Endothelial cell of umbilical vein (primary cell): ENCODE results near the gene LMAN2. TPM values are rescaled to one million over a fixed set of nuclear protein-coding genes. Genes with fewer than 3 reads are reported as not detected.
A peak's percentile ranks its signal among the peaks of the same experiment; 100 is the strongest.

Experiments used
- BruUV-seq: library from RNA; stranded (reverse); fragments of 400-500 nt; replicated peaks from 2 replicates; lab custom pipeline; 2021; lab: Mats Ljungman, UMichigan
- CTCF ChIA-PET: fragments of 300-600, 350-600 bp; sonication (Branson Sonifier 250); formaldehyde crosslinking; loops from one replicate; lab custom pipeline; 2021; ENCODE audit warnings: antibody characterized with exemption, inconsistent platforms; lab: Charles Lee
- POLR2A ChIA-PET: fragments of 300-600, 350-600 bp; sonication (Branson Sonifier 250); formaldehyde crosslinking; loops from one replicate; lab custom pipeline; 2021; ENCODE audit warnings: antibody characterized with exemption, inconsistent platforms; lab: Charles Lee
- DNase-seq: peaks from one replicate; pipeline ENCODE4 v3.0.0-alpha.2; 2011; ENCODE audit warnings: low read depth, low spot score
- FAIRE-seq: peaks from 2 replicates; lab custom pipeline; 2011; peaks lifted over from hg19 to GRCh38; lab: Jason Lieb, UNC
- H2AFZ ChIP-seq: 2 replicates; pipeline ENCODE4 v1.6.0; 2012; ENCODE audit warnings: low read depth, low read length, control low read depth, inconsistent platforms
- H3K27ac ChIP-seq: 2 replicates; pipeline ENCODE4 v1.5.1; 2011; ENCODE audit warnings: low read depth, mild to moderate bottlenecking, control low read depth, low read length, moderate library complexity; ENCODE audit not compliant: insufficient read depth
- H3K27me3 ChIP-seq, 2 experiments: 2 replicates each; pipeline versions ENCODE4 v1.6.0 to v1.6.1; 2011; ENCODE audit warnings: low read length in 2 of 2, mixed read lengths in 1 of 2; ENCODE audit not compliant: control insufficient read depth in 2 of 2, insufficient read depth in 2 of 2
- H3K36me3 ChIP-seq, 2 experiments: 2 replicates in 1 of 2; 3 replicates in 1 of 2; pipeline ENCODE4 v1.5.1; 2011; ENCODE audit warnings: low read length in 2 of 2, mild to moderate bottlenecking in 1 of 2, moderate library complexity in 1 of 2; ENCODE audit not compliant: control insufficient read depth in 2 of 2, insufficient read depth in 2 of 2; ENCODE audit errors: extremely low read depth in 1 of 2
- H3K4me1 ChIP-seq: 3 replicates; pipeline ENCODE4 v1.5.1; 2011; ENCODE audit warnings: mild to moderate bottlenecking, low read length; ENCODE audit not compliant: control insufficient read depth, insufficient read depth; ENCODE audit errors: extremely low read depth
- H3K4me2 ChIP-seq: 2 replicates; pipeline ENCODE4 v1.6.1; 2011; ENCODE audit warnings: low read length, control low read depth, mixed read lengths; ENCODE audit not compliant: insufficient read depth
- H3K4me3 ChIP-seq, 3 experiments: fragments of 200-600 bp in 1 of 3; sonication (generic), shearing (Covaris generic) in 1 of 3; replicated peaks in 1 of 3; 2 replicates each; pipeline ENCODE4 v1.5.1; 2011 to 2016; ENCODE audit warnings: control low read depth in 3 of 3, low read length in 3 of 3, mild to moderate bottlenecking in 2 of 3, inconsistent platforms in 1 of 3, low read depth in 1 of 3, moderate library complexity in 1 of 3; ENCODE audit not compliant: insufficient read depth in 1 of 3
- H3K79me2 ChIP-seq: 2 replicates; pipeline ENCODE4 v1.6.0; 2012; ENCODE audit warnings: low read length, inconsistent platforms; ENCODE audit not compliant: control insufficient read depth, insufficient read depth
- H3K9ac ChIP-seq: replicated peaks from 2 replicates; pipeline ENCODE3; 2011; ENCODE audit warnings: low read length, control low read depth; ENCODE audit not compliant: insufficient read depth; ENCODE audit errors: extremely low read depth
- H3K9me1 ChIP-seq: replicated peaks from 3 replicates; pipeline ENCODE4 v1.6.0; 2011; ENCODE audit warnings: mild to moderate bottlenecking, low read length; ENCODE audit not compliant: control insufficient read depth, insufficient read depth; ENCODE audit errors: extremely low read depth
- H3K9me3 ChIP-seq: replicated peaks from 2 replicates; pipeline ENCODE4 v1.5.1; 2012; ENCODE audit warnings: low read length, inconsistent platforms; ENCODE audit not compliant: control insufficient read depth, insufficient read depth
- H4K20me1 ChIP-seq: replicated peaks from 2 replicates; pipeline ENCODE3; 2011; ENCODE audit warnings: mild to moderate bottlenecking, low read length; ENCODE audit not compliant: control insufficient read depth, insufficient read depth; ENCODE audit errors: extremely low read depth
- EZH2 ChIP-seq: IDR thresholded peaks from 2 replicates; pipeline ENCODE4 v1.6.1; 2012; ENCODE audit warnings: borderline replicate concordance, low read depth, mild to moderate bottlenecking, moderate library complexity, low read length, inconsistent platforms; ENCODE audit not compliant: severe bottlenecking
- FOS ChIP-seq: IDR thresholded peaks from 2 replicates; pipeline ENCODE4 v1.6.1; 2011; ENCODE audit warnings: mild to moderate bottlenecking, low read length, moderate library complexity, borderline replicate concordance; ENCODE audit not compliant: insufficient read depth
- GATA2 ChIP-seq: IDR thresholded peaks from 2 replicates; pipeline ENCODE4 v1.7.0; 2011; ENCODE audit warnings: low read depth, mild to moderate bottlenecking, moderate library complexity, mixed read lengths, low read length; ENCODE audit not compliant: insufficient read length, insufficient read depth
- JUN ChIP-seq: IDR thresholded peaks from 2 replicates; pipeline ENCODE4 v1.6.1; 2011; ENCODE audit warnings: borderline replicate concordance, low read depth; ENCODE audit not compliant: insufficient read length, insufficient read depth
- MYC ChIP-seq: IDR thresholded peaks from one replicate; pipeline ENCODE4 v1.6.1; 2011; ENCODE audit warnings: mild to moderate bottlenecking, low read depth, low read length
- POLR2A ChIP-seq: IDR thresholded peaks from 2 replicates; pipeline ENCODE4 v1.6.1; 2012; ENCODE audit warnings: low read depth, mild to moderate bottlenecking, control low read depth, low read length
- POLR2AphosphoS5 ChIP-seq: IDR thresholded peaks from 2 replicates; pipeline ENCODE4 v1.6.1; 2012; ENCODE audit warnings: low read depth, mild to moderate bottlenecking, control low read depth, low read length, moderate library complexity; ENCODE audit not compliant: insufficient read depth
- dilution Hi-C: fragments of 300-500 bp; cut with MboI; formaldehyde crosslinking; loops from one replicate; pipeline ENCODE4 v1.15.0; 2019; ENCODE audit warnings: low sequenced_read_pairs; ENCODE audit not compliant: extremely low pct_ligation_motif_present
- intact Hi-C: fragments of 100-400 bp; cut with micrococcal nuclease; formaldehyde crosslinking; loops from one replicate; pipeline ENCODE4 v1.10.0; 2022
- polyA plus RNA-seq, 4 experiments: library from polyadenylated mRNA; depleted of rRNA in 3 of 4; stranded (reverse) in 3 of 4; unstranded in 1 of 4; fragments of >200 nt; gene quantifications; 2 replicates each; pipeline versions ENCODE4 v1.2.1 to v1.2.3, GENCODE V29; 2011 to 2012; ENCODE audit warnings: missing spikeins in 1 of 4
- total RNA-seq: library from RNA; stranded (reverse); gene quantifications from 2 replicates; pipeline ENCODE4 v1.2.3, GENCODE V29; 2021
- TF ChIP-seq, protein P1 (sequence below): IDR thresholded peaks from 2 replicates; pipeline ENCODE4 v1.6.1; 2011; ENCODE audit not compliant: insufficient read depth, insufficient read length
- TF ChIP-seq, protein P2 (sequence below), 2 donors: IDR thresholded peaks; 1 replicate in 1 of 2; 2 replicates in 1 of 2; pipeline ENCODE4 v1.5.1; 2011; ENCODE audit warnings: low read length in 2 of 2, mild to moderate bottlenecking in 2 of 2, moderate library complexity in 2 of 2, control low read depth in 1 of 2, inconsistent platforms in 1 of 2, low read depth in 1 of 2; ENCODE audit not compliant: insufficient read depth in 1 of 2; ENCODE audit errors: extremely low read depth in 1 of 2

The LMAN2 gene
- total and polyA plus RNA-seq, 2 donors (not counting 3 experiments of a cell fraction or from before 2014, with no cell fraction given), result 151 to 370 TPM

DNA sequence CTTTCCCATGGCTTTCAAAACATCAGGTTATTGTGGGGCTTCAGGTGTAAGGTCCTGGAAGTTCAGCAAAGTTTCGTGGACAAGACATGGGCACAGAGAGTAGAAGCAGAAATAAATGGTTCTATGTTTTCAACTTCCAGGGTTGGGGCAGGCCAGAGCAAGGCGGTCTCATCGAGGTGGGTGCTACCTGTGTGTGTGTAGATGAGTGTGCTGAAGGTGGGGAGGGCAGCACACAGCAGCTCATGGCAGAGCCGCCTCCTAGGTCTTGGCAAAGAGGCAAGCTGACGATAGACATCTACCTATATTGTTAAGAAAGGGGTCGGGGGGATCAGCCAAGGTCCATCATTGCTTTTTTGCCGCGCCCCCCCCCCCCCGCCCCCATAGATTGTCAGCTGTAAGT is 51.8 kb downstream of the LMAN2 start:
- Histone ChIP-seq H2AFZ (no peak overlapping the region), H3K4me2 (no peak overlapping the region), H4K20me1 (no peaks in the 10 kb centered on the region), H3K9ac (no peak overlapping the region), H3K27me3 (no peaks in the 10 kb centered on the region), H3K79me2 (peaks cover 22% of the 10 kb centered on the region), H3K36me3 (peaks cover 0 to 16% of the 10 kb centered on the region in 2 experiments), H3K4me3 (no peak overlapping the region), H3K9me1 (no peaks in the 10 kb centered on the region), H3K4me1 (peaks cover 38% of the 10 kb centered on the region), H3K27ac (peak overlapping the region; percentile 13), H3K9me3 (no peaks in the 10 kb centered on the region)
- no TSS peak for BruUV-seq
- CTCF ChIA-PET, result interaction anchor here (0.6 to 4.8 kb wide), 3 partner anchors 10 to 145 kb away, joined by 3 to 30 read pairs (median 3); no protein-coding TSS in a partner anchor
- POLR2A ChIA-PET, result interaction anchor here (0.7 kb wide), 1 partner anchor 71 kb away, joined by 5 read pairs; no protein-coding TSS in a partner anchor
- intact Hi-C loops (loop anchor here (1.0 to 5.0 kb wide), 2 partner anchors 167 to 185 kb away; partner anchors contain the start of gene NSD1), dilution Hi-C loops (no loop called here)
- no peak for FAIRE-seq
- no peak for DNase-seq
- no peak for TF ChIP-seq EZH2
- TF ChIP-seq MYC, result no peak
- TF ChIP-seq, protein P1, sequence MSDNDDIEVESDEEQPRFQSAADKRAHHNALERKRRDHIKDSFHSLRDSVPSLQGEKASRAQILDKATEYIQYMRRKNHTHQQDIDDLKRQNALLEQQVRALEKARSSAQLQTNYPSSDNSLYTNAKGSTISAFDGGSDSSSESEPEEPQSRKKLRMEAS, result no peak
- no peak for TF ChIP-seq POLR2AphosphoS5
- TF ChIP-seq POLR2A, result no peak
- TF ChIP-seq JUN, result no peak
- TF ChIP-seq, protein P2, sequence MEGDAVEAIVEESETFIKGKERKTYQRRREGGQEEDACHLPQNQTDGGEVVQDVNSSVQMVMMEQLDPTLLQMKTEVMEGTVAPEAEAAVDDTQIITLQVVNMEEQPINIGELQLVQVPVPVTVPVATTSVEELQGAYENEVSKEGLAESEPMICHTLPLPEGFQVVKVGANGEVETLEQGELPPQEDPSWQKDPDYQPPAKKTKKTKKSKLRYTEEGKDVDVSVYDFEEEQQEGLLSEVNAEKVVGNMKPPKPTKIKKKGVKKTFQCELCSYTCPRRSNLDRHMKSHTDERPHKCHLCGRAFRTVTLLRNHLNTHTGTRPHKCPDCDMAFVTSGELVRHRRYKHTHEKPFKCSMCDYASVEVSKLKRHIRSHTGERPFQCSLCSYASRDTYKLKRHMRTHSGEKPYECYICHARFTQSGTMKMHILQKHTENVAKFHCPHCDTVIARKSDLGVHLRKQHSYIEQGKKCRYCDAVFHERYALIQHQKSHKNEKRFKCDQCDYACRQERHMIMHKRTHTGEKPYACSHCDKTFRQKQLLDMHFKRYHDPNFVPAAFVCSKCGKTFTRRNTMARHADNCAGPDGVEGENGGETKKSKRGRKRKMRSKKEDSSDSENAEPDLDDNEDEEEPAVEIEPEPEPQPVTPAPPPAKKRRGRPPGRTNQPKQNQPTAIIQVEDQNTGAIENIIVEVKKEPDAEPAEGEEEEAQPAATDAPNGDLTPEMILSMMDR (IDR thresholded peaks at IDR 0.05; ENCODE audit: extremely low read depth in 1 of 2, insufficient read depth in 1 of 2, low read depth in 1 of 2, low read length in 2 of 2), result no peak
- no peak for TF ChIP-seq FOS
- TF ChIP-seq GATA2, result no peak
